Astrocyte of the cerebellum (primary cell): ENCODE results near the gene APP.

Experiments used
- DNase-seq: peaks from one replicate; pipeline ENCODE4 v3.0.0-alpha.2; 2011; ENCODE audit warnings: low read depth
- H3K4me3 ChIP-seq: 2 replicates; pipeline ENCODE4 v1.5.1; 2011; ENCODE audit warnings: mild to moderate bottlenecking, low read depth, low read length, moderate library complexity
- CTCF ChIP-seq: IDR thresholded peaks from 2 replicates; pipeline ENCODE4 v1.5.1; 2012; ENCODE audit warnings: low read length, low read depth, moderate library complexity, mild to moderate bottlenecking; ENCODE audit errors: missing control alignments
- in situ Hi-C: cut with HindIII; loops from 2 replicates; pipeline ENCODE4 v1.10.0; 2017; ENCODE audit warnings: low sequenced_read_pairs

The APP gene

GRCh38 chr21:25891596-25891995 lies 279.0 kb downstream of the APP start:
- no peak for DNase-seq
- no peak for TF ChIP-seq CTCF

GRCh38 chr21:25890001-25890400 lies 280.6 kb downstream of the APP start:
- H3K4me3 ChIP-seq, result no peak overlapping the region
- in situ Hi-C loops, result loop anchor here (10.0 kb wide), 1 partner anchor 155 kb away; no protein-coding TSS in a partner anchor
- no peak for TF ChIP-seq CTCF
- no peak for DNase-seq

More at GRCh38 chr21:25891596-25891995, 279.0 kb downstream of the APP start:
- in situ Hi-C loops, result loop anchor here (10.0 kb wide), 1 partner anchor 153 kb away; no protein-coding TSS in a partner anchor
- H3K4me3 ChIP-seq, result no peak overlapping the region

GRCh38 chr21:25888711-25889110 lies 281.9 kb downstream of the APP start:
- no peak for TF ChIP-seq CTCF
- DNase-seq, result no peak
- H3K4me3 ChIP-seq, result no peak overlapping the region
- in situ Hi-C loops, result no loop called here

- no peak for DNase-seq
- H3K4me3 ChIP-seq, result no peak overlapping the region
- in situ Hi-C loops, result no loop called here
- TF ChIP-seq CTCF, result no peak
Measured at GRCh38 chr21:25887646-25888306, 282.8 kb downstream of the APP start.

GRCh38 chr21:25887166-25887565 lies 283.4 kb downstream of the APP start:
- no peak for DNase-seq
- TF ChIP-seq CTCF, result peak; percentile 34
- H3K4me3 ChIP-seq, result no peak overlapping the region
- in situ Hi-C loops, result no loop called here

GRCh38 chr21:25885880-25886279 lies 284.7 kb downstream of the APP start:
- no peak overlapping the region for H3K4me3 ChIP-seq
- in situ Hi-C loops, result no loop called here
- DNase-seq, result no peak
- TF ChIP-seq CTCF, result no peak
